Smooth muscle cell (in vitro differentiated cells): ENCODE data around the gene CEBPZ. TPM values are rescaled to one million over a fixed set of nuclear protein-coding genes. Genes with fewer than 3 reads are reported as not detected.
A peak's percentile ranks its signal among the peaks of the same experiment; 100 is the strongest.

Experiments
- DNase-seq: peaks from one replicate; lab custom pipeline; 2025; ENCODE audit not compliant: unreplicated experiment; lab: John Stamatoyannopoulos, UW
- H2AFZ ChIP-seq: fragments of 200-600 bp; sonication (generic); 2 replicates; pipeline ENCODE4 v1.6.0; 2016; ENCODE audit warnings: antibody characterized with exemption, low read depth, mild to moderate bottlenecking
- H3F3A ChIP-seq: fragments of 200-600 bp; sonication (generic); 2 replicates; pipeline ENCODE4 v1.6.0; 2017; ENCODE audit warnings: antibody characterized with exemption, low read depth
- H3K27ac ChIP-seq: fragments of 200-600 bp; sonication (generic); 2 replicates; pipeline ENCODE4 v1.5.1; 2016; ENCODE audit warnings: low read depth, mild to moderate bottlenecking
- H3K27me3 ChIP-seq: fragments of 200-600 bp; sonication (generic); 2 replicates; pipeline ENCODE4 v1.6.1; 2016; ENCODE audit warnings: low read depth, mild to moderate bottlenecking
- H3K36me3 ChIP-seq: fragments of 200-600 bp; sonication (generic); 2 replicates; pipeline ENCODE4 v1.5.1; 2016; ENCODE audit warnings: low read depth
- H3K4me1 ChIP-seq: fragments of 200-600 bp; sonication (generic); 2 replicates; pipeline ENCODE4 v1.5.1; 2016; ENCODE audit warnings: low read depth
- H3K4me2 ChIP-seq: fragments of 200-600 bp; sonication (generic); 2 replicates; pipeline ENCODE4 v1.6.0; 2016; ENCODE audit warnings: mild to moderate bottlenecking
- H3K4me3 ChIP-seq: fragments of 200-600 bp; sonication (generic); 2 replicates; pipeline ENCODE4 v1.5.1; 2016; ENCODE audit warnings: mild to moderate bottlenecking
- H3K79me2 ChIP-seq: fragments of 200-600 bp; sonication (generic); 2 replicates; pipeline ENCODE4 v1.6.0; 2016; ENCODE audit warnings: low read depth, mild to moderate bottlenecking
- H3K9ac ChIP-seq: fragments of 200-600 bp; sonication (generic); 2 replicates; pipeline ENCODE4 v1.6.0; 2016; ENCODE audit warnings: low read depth
- H3K9me3 ChIP-seq: fragments of 200-600 bp; sonication (generic); replicated peaks from 2 replicates; pipeline ENCODE4 v1.5.1; 2016; ENCODE audit warnings: low read depth
- H4K20me1 ChIP-seq: fragments of 200-600 bp; sonication (generic); 2 replicates; pipeline ENCODE4 v1.6.0; 2016; ENCODE audit warnings: low read depth
- CTCF ChIP-seq: fragments of 200-600 bp; sonication (generic); IDR thresholded peaks from 2 replicates; pipeline ENCODE4 v1.5.1; 2017; ENCODE audit warnings: borderline replicate concordance, mild to moderate bottlenecking, antibody characterized with exemption; ENCODE audit not compliant: insufficient read depth, poor library complexity, severe bottlenecking
- WGBS: methylation state at CpG from one replicate; pipeline ENCODE4 v1.1.7; 2016; ENCODE audit warnings: low lambda C conversion rate; 5-methylcytosine and 5-hydroxymethylcytosine counted together
- polyA plus RNA-seq: library from polyadenylated mRNA; unstranded; fragments of >200 nt; fragmentation: Nextera tagmentation; extraction: Ambion mirVana; gene quantifications from 2 replicates; pipeline ENCODE4 v1.2.1, GENCODE V29; 2016
- total RNA-seq: library from RNA; depleted of rRNA; stranded (reverse); fragments of >200 nt; gene quantifications from 2 replicates; pipeline ENCODE4 v1.2.3, GENCODE V29; 2014

CEBPZ gene
- total and polyA plus RNA-seq, 2 experiments from 2014 or later: 18.9 to 41.8 TPM

- Histone ChIP-seq H4K20me1 (no peaks in the 10 kb centered on the region), H3K27me3 (no peaks in the 10 kb centered on the region), H3K4me2 (peak overlapping the region; percentile 62), H3K9ac (no peak overlapping the region), H3K4me1 (peaks cover 5% of the 10 kb centered on the region), H3K27ac (peak overlapping the region; percentile 13), H3F3A (no peaks in the 10 kb centered on the region), H3K4me3 (no peak overlapping the region), H3K79me2 (no peaks in the 10 kb centered on the region), H2AFZ (peak overlapping the region; percentile 9), H3K9me3 (no peaks in the 10 kb centered on the region), H3K36me3 (no peaks in the 10 kb centered on the region)
- 24% methylated on average over 17 of the region's 17 CpGs for WGBS
- no peak for TF ChIP-seq CTCF
- DNase-seq: no peak
Measured at GRCh38 chr2:37181726-37182684, 49.4 kb downstream of the CEBPZ start.

- H2AFZ ChIP-seq: no peak overlapping the region
- no peaks in the 10 kb centered on the region for H3K27me3 ChIP-seq
- H4K20me1 ChIP-seq: no peaks in the 10 kb centered on the region
- no peaks in the 10 kb centered on the region for H3K79me2 ChIP-seq
- H3K4me2 ChIP-seq: no peak overlapping the region
- WGBS: 95% methylated on average over 5 of the region's 5 CpGs
- H3F3A ChIP-seq: no peaks in the 10 kb centered on the region
- H3K36me3 ChIP-seq: no peaks in the 10 kb centered on the region
- H3K4me1 ChIP-seq: peaks cover 5% of the 10 kb centered on the region
- peak overlapping the region; percentile 11 for H3K27ac ChIP-seq
- no peaks in the 10 kb centered on the region for H3K9me3 ChIP-seq
- TF ChIP-seq CTCF: no peak
- no peak overlapping the region for H3K4me3 ChIP-seq
- no peak for DNase-seq
- H3K9ac ChIP-seq: no peak overlapping the region
Measured at GRCh38 chr2:37180640-37181039, 50.8 kb downstream of the CEBPZ start.

- H3K4me2 ChIP-seq: peak overlapping the region; percentile 30
Measured at GRCh38 chr2:37180006-37180639, 51.3 kb downstream of the CEBPZ start.

More at GRCh38 chr2:37180006-37180639, 51.3 kb downstream of the CEBPZ start:
- DNase-seq: no peak
- no peak for TF ChIP-seq CTCF
- peak overlapping the region; percentile 49 for H2AFZ ChIP-seq
- no peaks in the 10 kb centered on the region for H4K20me1 ChIP-seq
- H3K27ac ChIP-seq: peak overlapping the region; percentile 11
- no peaks in the 10 kb centered on the region for H3F3A ChIP-seq
- 33% methylated on average over 4 of the region's 4 CpGs for WGBS
- H3K4me1 ChIP-seq: peaks cover 5% of the 10 kb centered on the region
- H3K79me2 ChIP-seq: no peaks in the 10 kb centered on the region
- no peaks in the 10 kb centered on the region for H3K9me3 ChIP-seq
- no peaks in the 10 kb centered on the region for H3K36me3 ChIP-seq
- H3K4me3 ChIP-seq: no peak overlapping the region
- H3K27me3 ChIP-seq: no peaks in the 10 kb centered on the region
- no peak overlapping the region for H3K9ac ChIP-seq
